Hepatocyte (in vitro differentiated cells): Measurements from ENCODE around the gene CAPN2. TPM values are rescaled to one million over a fixed set of nuclear protein-coding genes. Genes with fewer than 3 reads are reported as not detected.

Experiments used
- DNase-seq: peaks from one replicate; pipeline ENCODE4 v3.0.0-alpha.2; 2016; ENCODE audit warnings: low spot score
- H2AFZ ChIP-seq: fragments of 200-600 bp; sonication (generic); 2 replicates; pipeline ENCODE4 v1.6.0; 2016; ENCODE audit warnings: antibody characterized with exemption, mild to moderate bottlenecking
- H3K27ac ChIP-seq: fragments of 200-600 bp; sonication (generic); 2 replicates; pipeline ENCODE4 v1.5.1; 2016; ENCODE audit warnings: mild to moderate bottlenecking
- H3K27me3 ChIP-seq: fragments of 200-600 bp; sonication (generic); 2 replicates; pipeline ENCODE4 v1.6.1; 2016
- H3K36me3 ChIP-seq: fragments of 200-600 bp; sonication (generic); replicated peaks from 2 replicates; pipeline ENCODE4 v1.5.1; 2016; ENCODE audit warnings: low read depth; ENCODE audit not compliant: insufficient read depth
- H3K4me1 ChIP-seq: fragments of 200-600 bp; sonication (generic); 2 replicates; pipeline ENCODE4 v1.5.1; 2016; ENCODE audit warnings: mild to moderate bottlenecking, moderate library complexity; ENCODE audit not compliant: insufficient read depth
- H3K4me2 ChIP-seq: fragments of 200-600 bp; sonication (generic); 2 replicates; pipeline ENCODE4 v1.6.0; 2016
- H3K4me3 ChIP-seq: fragments of 200-600 bp; sonication (generic); 2 replicates; pipeline ENCODE4 v1.5.1; 2016; ENCODE audit warnings: mild to moderate bottlenecking
- H3K79me2 ChIP-seq: fragments of 200-600 bp; sonication (generic); 2 replicates; pipeline ENCODE4 v1.6.0; 2017; ENCODE audit warnings: mild to moderate bottlenecking
- H3K9me2 ChIP-seq: fragments of 200-600 bp; sonication (generic); replicated peaks from 2 replicates; pipeline ENCODE4 v1.6.0; 2017; ENCODE audit warnings: mild to moderate bottlenecking; ENCODE audit not compliant: insufficient read depth
- H3K9me3 ChIP-seq: fragments of 200-600 bp; sonication (generic); 2 replicates; pipeline ENCODE4 v1.5.1; 2016; ENCODE audit warnings: low read depth, mild to moderate bottlenecking
- H4K20me1 ChIP-seq: fragments of 200-600 bp; sonication (generic); 2 replicates; pipeline ENCODE4 v1.6.0; 2016; ENCODE audit warnings: mild to moderate bottlenecking; ENCODE audit not compliant: insufficient read depth, poor library complexity, severe bottlenecking
- CTCF ChIP-seq: fragments of 200-600 bp; sonication (generic); IDR thresholded peaks from 2 replicates; pipeline ENCODE4 v1.5.1; 2016; ENCODE audit warnings: antibody characterized with exemption, mild to moderate bottlenecking; ENCODE audit not compliant: poor library complexity
- EZH2 ChIP-seq: fragments of 200-600 bp; sonication (generic); IDR thresholded peaks from 2 replicates; pipeline ENCODE4 v1.6.1; 2016; ENCODE audit warnings: antibody characterized with exemption, mild to moderate bottlenecking, borderline replicate concordance
- EZH2phosphoT487 ChIP-seq: fragments of 200-600 bp; sonication (generic); IDR thresholded peaks from one replicate; pipeline ENCODE4 v1.6.1; 2018; ENCODE audit warnings: antibody characterized with exemption, mild to moderate bottlenecking, low read depth, moderate library complexity; ENCODE audit not compliant: unreplicated experiment, severe bottlenecking
- WGBS: methylation state at CpG from one replicate; pipeline ENCODE4 v1.1.6; 2016; ENCODE audit warnings: low lambda C conversion rate; ENCODE audit errors: missing lambda C conversion rate; 5-methylcytosine and 5-hydroxymethylcytosine counted together
- polyA plus RNA-seq: library from polyadenylated mRNA; unstranded; fragments of >200 nt; fragmentation: Nextera tagmentation; extraction: Ambion mirVana; gene quantifications from 2 replicates; pipeline ENCODE4 v1.2.1, GENCODE V29; 2016
- total RNA-seq: library from RNA; depleted of rRNA; stranded (reverse); fragments of >200 nt; gene quantifications from 2 replicates; pipeline ENCODE4 v1.2.3, GENCODE V29; 2014

The CAPN2 gene
- total and polyA plus RNA-seq, 2 experiments from 2014 or later = 147 to 162 TPM

GRCh38 chr1:223754681-223755431 lies 42.5 kb downstream of the CAPN2 start:
- Histone ChIP-seq H3K4me1 (peaks cover 8% of the 10 kb centered on the region), H3K27me3 (no peaks in the 10 kb centered on the region), H3K27ac (no peak overlapping the region), H3K9me3 (no peaks in the 10 kb centered on the region), H3K4me2 (no peak overlapping the region), H3K4me3 (no peak overlapping the region), H2AFZ (no peak overlapping the region), H3K9me2 (no peaks in the 10 kb centered on the region), H3K79me2 (no peaks in the 10 kb centered on the region), H4K20me1 (no peaks in the 10 kb centered on the region), H3K36me3 (no peaks in the 10 kb centered on the region)
- no peak for DNase-seq
- TF ChIP-seq EZH2phosphoT487 (no peak), EZH2 (no peak)
- 95% methylated on average over 14 of the region's 17 CpGs for WGBS

- no peak for DNase-seq
- Histone ChIP-seq H3K4me3 (no peak overlapping the region), H3K27me3 (no peaks in the 10 kb centered on the region), H4K20me1 (no peaks in the 10 kb centered on the region), H3K9me2 (no peaks in the 10 kb centered on the region), H3K4me2 (no peak overlapping the region), H3K9me3 (no peaks in the 10 kb centered on the region), H3K4me1 (peaks cover 8% of the 10 kb centered on the region), H3K27ac (no peak overlapping the region), H3K36me3 (no peaks in the 10 kb centered on the region), H3K79me2 (no peaks in the 10 kb centered on the region), H2AFZ (no peak overlapping the region)
- no peak for TF ChIP-seq CTCF
- no peak for TF ChIP-seq EZH2phosphoT487
- TF ChIP-seq EZH2 = no peak
- 92% methylated on average over 9 of the region's 9 CpGs for WGBS
These were observed 43.1 kb downstream of the CAPN2 start for GRCh38 chr1:223755432-223755792.

GRCh38 chr1:223755992-223756775 lies 43.8 kb downstream of the CAPN2 start:
- Histone ChIP-seq H3K9me3 (no peaks in the 10 kb centered on the region), H4K20me1 (no peaks in the 10 kb centered on the region), H3K79me2 (no peaks in the 10 kb centered on the region), H3K4me3 (no peak overlapping the region), H3K36me3 (no peaks in the 10 kb centered on the region), H3K27me3 (no peaks in the 10 kb centered on the region), H3K4me2 (no peak overlapping the region), H3K27ac (no peak overlapping the region), H3K4me1 (peaks cover 4% of the 10 kb centered on the region), H3K9me2 (no peaks in the 10 kb centered on the region), H2AFZ (no peak overlapping the region)
- DNase-seq = no peak
- 89% methylated on average over 13 of the region's 13 CpGs for WGBS
- TF ChIP-seq EZH2 = no peak
- no peak for TF ChIP-seq EZH2phosphoT487
- TF ChIP-seq CTCF = no peak
